NCI-H128 (cell line): ENCODE measurements around the gene HADHA.

Source experiments
- DNase-seq: peaks from one replicate; lab custom pipeline; 2025; ENCODE audit not compliant: unreplicated experiment; lab: John Stamatoyannopoulos, UW

Gene HADHA

GRCh38 chr2:26144953-26145680 is 99.3 kb downstream of the HADHA start:
- peak; percentile 64 for DNase-seq

- no peak for DNase-seq
Observed at GRCh38 chr2:26144031-26144430, 100.4 kb downstream of the HADHA start.

GRCh38 chr2:26141145-26141769 is 103.2 kb downstream of the HADHA start:
- DNase-seq: no peak
